ENCODE measurements around the gene ZNF205.

Gene ZNF205

DNA sequence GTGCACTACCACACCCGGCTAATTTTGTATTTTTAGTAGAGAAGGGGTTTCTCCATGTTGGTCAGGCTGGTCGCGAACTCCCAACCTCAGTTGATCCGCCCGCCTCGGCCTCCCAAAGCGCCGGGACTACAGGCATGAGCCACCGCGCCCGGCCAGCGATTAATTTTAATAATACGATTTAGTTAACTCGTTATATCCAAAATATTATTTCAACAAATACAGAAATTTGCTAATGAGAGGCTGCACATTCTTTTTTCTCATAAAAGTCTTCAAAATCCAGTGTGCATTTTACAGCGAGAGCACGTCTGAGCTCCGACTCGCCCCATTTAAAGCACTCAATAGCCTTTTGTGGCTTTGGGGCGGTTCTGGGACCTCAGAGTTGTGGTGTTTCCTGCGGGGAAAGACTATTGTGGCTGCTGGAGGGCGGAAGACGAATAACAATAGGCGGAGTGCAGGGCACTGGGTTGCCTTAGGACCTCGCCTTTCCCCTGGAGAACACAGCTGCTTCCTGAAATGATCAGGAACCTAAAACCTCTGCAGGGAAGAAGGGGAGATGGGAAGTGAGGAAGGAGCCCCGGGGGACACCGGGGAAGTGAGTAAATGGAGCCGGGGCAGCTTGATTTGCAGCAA is 10.4 kb upstream of the ZNF205 start:
- no peak overlapping the region for H3K4me3 ChIP-seq (ENCODE audit: low read depth, low read length)
- no peaks in the 10 kb centered on the region for H3K36me3 ChIP-seq (ENCODE audit: control insufficient read depth, insufficient read depth, low read length)

DNA sequence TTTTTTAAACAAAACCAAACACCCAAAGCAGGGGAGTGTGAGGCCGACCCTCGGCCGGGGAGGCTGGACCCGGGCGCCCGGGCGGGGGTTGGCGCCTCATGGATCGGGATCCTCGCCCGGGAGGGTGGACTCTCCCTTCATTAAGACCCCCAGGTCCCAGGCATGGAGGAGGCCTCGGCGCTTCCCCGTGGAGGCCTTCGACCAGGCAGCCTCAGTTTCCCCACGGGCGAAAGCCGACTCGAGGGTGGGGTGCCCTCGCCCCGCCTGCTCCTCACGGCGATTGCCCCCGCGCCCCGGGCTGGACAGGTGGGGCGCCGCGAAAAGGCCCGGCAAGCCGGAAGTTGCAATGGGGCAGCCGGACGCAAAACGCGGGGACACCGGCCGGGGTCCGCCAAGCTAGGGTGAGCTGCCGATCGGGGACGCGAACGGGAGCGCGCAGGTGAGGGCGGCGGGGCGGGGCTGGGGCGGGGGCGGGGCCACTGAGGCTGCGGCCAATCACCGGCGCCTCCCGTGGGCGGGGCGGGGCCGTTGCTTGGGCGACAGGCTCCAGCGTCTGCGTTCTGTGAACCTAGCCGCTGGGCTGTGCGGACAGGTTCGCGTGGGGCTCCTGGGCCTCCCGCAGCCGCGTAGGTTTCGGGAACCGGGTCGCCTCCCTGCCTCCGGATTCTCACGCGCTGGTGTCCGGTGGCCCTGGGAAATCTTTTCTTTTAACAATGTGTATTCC is 6.0 kb upstream of the ZNF205 start:
- TF ChIP-seq, protein P1, sequence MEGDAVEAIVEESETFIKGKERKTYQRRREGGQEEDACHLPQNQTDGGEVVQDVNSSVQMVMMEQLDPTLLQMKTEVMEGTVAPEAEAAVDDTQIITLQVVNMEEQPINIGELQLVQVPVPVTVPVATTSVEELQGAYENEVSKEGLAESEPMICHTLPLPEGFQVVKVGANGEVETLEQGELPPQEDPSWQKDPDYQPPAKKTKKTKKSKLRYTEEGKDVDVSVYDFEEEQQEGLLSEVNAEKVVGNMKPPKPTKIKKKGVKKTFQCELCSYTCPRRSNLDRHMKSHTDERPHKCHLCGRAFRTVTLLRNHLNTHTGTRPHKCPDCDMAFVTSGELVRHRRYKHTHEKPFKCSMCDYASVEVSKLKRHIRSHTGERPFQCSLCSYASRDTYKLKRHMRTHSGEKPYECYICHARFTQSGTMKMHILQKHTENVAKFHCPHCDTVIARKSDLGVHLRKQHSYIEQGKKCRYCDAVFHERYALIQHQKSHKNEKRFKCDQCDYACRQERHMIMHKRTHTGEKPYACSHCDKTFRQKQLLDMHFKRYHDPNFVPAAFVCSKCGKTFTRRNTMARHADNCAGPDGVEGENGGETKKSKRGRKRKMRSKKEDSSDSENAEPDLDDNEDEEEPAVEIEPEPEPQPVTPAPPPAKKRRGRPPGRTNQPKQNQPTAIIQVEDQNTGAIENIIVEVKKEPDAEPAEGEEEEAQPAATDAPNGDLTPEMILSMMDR (IDR thresholded peaks at IDR 0.05): no peak
- H3K4me2 ChIP-seq (ENCODE audit: low read length): peak overlapping the region; percentile 99
- H3K4me1 ChIP-seq: peaks cover 7% of the 10 kb centered on the region
- H3K36me3 ChIP-seq (ENCODE audit: control insufficient read depth, insufficient read depth, low read length): no peaks in the 10 kb centered on the region
- H3K4me3 ChIP-seq (ENCODE audit: low read depth, low read length): peak overlapping the region; percentile 79
- no peaks in the 10 kb centered on the region for H3K79me2 ChIP-seq
- H2AFZ ChIP-seq: peak overlapping the region; percentile 100
- H3K9me3 ChIP-seq (ENCODE audit: control insufficient read depth, low read length): no peaks in the 10 kb centered on the region
- H3K27me3 ChIP-seq (ENCODE audit: control insufficient read depth, insufficient read depth, low read length): no peaks in the 10 kb centered on the region
- H3K9ac ChIP-seq: peak overlapping the region; percentile 78
- H3K27ac ChIP-seq: peak overlapping the region; percentile 82

More for the DNA sequence above, 10.4 kb upstream of the ZNF205 start:
- no peak overlapping the region for H3K4me2 ChIP-seq (ENCODE audit: low read length)
- H3K79me2 ChIP-seq: no peaks in the 10 kb centered on the region
- H3K27me3 ChIP-seq (ENCODE audit: control insufficient read depth, insufficient read depth, low read length): no peaks in the 10 kb centered on the region
- H3K4me1 ChIP-seq: peaks cover 11% of the 10 kb centered on the region
- TF ChIP-seq, protein P1 (IDR thresholded peaks at IDR 0.05): no peak
- no peak overlapping the region for H2AFZ ChIP-seq
- no peak overlapping the region for H3K9ac ChIP-seq
- no peaks in the 10 kb centered on the region for H3K9me3 ChIP-seq (ENCODE audit: control insufficient read depth, low read length)
- H3K27ac ChIP-seq: peak overlapping the region; percentile 29

DNA sequence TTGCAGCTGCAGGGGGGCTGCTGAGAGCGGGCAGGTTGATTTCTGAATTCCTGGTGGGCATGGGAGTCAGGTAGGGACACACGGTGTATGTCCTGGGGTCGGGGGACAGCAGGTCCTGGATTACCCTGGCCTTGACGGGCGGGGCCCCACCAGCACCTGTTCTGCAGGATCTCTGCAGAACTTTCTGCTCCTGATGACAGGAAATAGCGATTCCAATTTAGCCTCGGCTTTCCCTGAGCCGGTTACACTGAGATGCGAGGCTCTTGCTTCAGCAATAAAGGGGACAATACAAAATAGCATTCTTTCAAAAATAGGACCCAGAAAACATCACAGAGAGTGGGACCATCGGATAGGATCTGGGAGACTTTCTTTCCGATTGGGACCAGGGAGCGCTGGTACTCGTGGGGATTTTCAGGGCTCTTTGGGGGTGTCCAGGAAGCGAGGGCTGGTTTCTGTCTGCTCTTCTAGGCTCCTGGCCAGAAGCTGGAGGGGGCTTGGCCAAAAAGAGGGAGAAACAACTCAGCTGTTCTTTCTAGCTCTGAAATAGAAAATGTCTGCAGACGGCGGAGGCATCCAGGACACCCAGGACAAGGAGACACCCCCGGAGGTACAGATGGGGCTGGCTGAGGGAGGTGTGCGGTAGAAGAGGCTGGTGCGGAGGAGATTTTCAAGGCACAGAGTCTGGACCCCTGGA is 642 bp downstream of the ZNF205 start:
- no peaks in the 10 kb centered on the region for H3K79me2 ChIP-seq
- no peaks in the 10 kb centered on the region for H3K27me3 ChIP-seq (ENCODE audit: control insufficient read depth, insufficient read depth, low read length)
- no peaks in the 10 kb centered on the region for H3K9me3 ChIP-seq (ENCODE audit: control insufficient read depth, low read length)
- peaks cover 8% of the 10 kb centered on the region for H3K4me1 ChIP-seq
- peak overlapping the region; percentile 94 for H3K4me3 ChIP-seq (ENCODE audit: low read depth, low read length)
- peak overlapping the region; percentile 30 for H3K27ac ChIP-seq
- peak overlapping the region; percentile 88 for H3K4me2 ChIP-seq (ENCODE audit: low read length)
- H3K9ac ChIP-seq: no peak overlapping the region
- TF ChIP-seq, protein P1 (IDR thresholded peaks at IDR 0.05): no peak
- H2AFZ ChIP-seq: peak overlapping the region; percentile 83
- H3K36me3 ChIP-seq (ENCODE audit: control insufficient read depth, insufficient read depth, low read length): no peaks in the 10 kb centered on the region

DNA sequence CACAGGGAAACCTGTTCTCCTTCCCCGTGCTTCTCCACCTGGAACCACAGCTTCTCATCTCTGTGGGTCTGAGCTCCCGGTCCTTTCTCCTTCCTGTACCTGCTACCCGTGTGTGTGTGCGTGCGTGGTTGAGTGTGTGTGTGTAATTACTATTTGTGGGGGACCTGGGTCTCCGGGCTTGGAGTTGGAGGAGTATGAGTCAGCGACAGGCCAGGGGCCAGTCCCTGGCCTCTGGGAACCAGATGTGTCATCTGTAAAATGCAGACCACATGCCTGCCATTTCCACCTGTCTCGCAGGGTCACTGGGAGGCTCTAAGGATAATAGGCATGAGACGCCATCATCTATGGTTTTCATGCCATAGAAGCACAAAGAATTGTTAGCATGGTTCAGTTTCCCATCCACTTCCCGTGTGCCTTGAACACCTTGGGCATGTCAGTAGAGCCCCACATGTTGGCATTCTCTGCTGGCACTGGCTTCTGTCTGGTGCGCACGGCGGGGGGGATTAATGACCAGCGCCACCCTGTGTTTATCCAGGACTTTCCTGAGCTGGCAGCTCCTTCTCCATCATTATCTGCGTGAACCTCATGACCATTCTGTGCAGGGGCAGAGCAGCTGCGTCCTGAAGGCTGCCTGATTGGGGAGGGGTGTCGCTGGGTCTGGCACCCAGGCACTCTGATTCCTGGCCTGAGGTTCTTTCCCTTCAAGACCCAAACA is 1.5 kb downstream of the ZNF205 start:
- Histone ChIP-seq H2AFZ (no peak overlapping the region), H3K9me3 (ENCODE audit: control insufficient read depth, low read length) (no peaks in the 10 kb centered on the region), H3K27me3 (ENCODE audit: control insufficient read depth, insufficient read depth, low read length) (no peaks in the 10 kb centered on the region), H3K4me1 (peaks cover 8% of the 10 kb centered on the region), H3K27ac (no peak overlapping the region), H3K9ac (no peak overlapping the region), H3K4me3 (ENCODE audit: low read depth, low read length) (peak overlapping the region; percentile 94), H3K36me3 (ENCODE audit: control insufficient read depth, insufficient read depth, low read length) (no peaks in the 10 kb centered on the region), H3K4me2 (ENCODE audit: low read length) (peak overlapping the region; percentile 88), H3K79me2 (no peaks in the 10 kb centered on the region)
- TF ChIP-seq, protein P1 (IDR thresholded peaks at IDR 0.05): no peak

Data from parathyroid adenoma (tissue), 2 donors.